ENCODE data around the gene OR2L2. TPM values are rescaled to one million over a fixed set of nuclear protein-coding genes. Genes with fewer than 3 reads are reported as not detected.

OR2L2 gene
- polyA plus RNA-seq (2012; ENCODE audit: insufficient read depth, insufficient read length, low read depth) = not detected

- H3K27me3 ChIP-seq = no peaks in the 10 kb centered on the region
- no peaks in the 10 kb centered on the region for H3K36me3 ChIP-seq
- H3K9me3 ChIP-seq = no peaks in the 10 kb centered on the region
- no peak for DNase-seq
- TF ChIP-seq CTCF (IDR thresholded peaks at IDR 0.05; ENCODE audit: low read depth, low read length) = no peak
- H3K4me1 ChIP-seq = no peaks in the 10 kb centered on the region
- H3K4me3 ChIP-seq (ENCODE audit: low read depth, low read length) = no peak within 1 kb of the TSS
Measured at GRCh38 chr1:248029770-248030169, at the start of gene OR2L2. OR2L2 (plus strand) TSS chr1:248030070; CDS start chr1:248038268, 8,198 bp downstream.

- no peak for DNase-seq
- no peak overlapping the region for H3K4me3 ChIP-seq (ENCODE audit: low read depth, low read length)
- TF ChIP-seq CTCF (IDR thresholded peaks at IDR 0.05; ENCODE audit: low read depth, low read length) = no peak
- H3K9me3 ChIP-seq = no peaks in the 10 kb centered on the region
- no peaks in the 10 kb centered on the region for H3K36me3 ChIP-seq
- H3K4me1 ChIP-seq = no peaks in the 10 kb centered on the region
- no peaks in the 10 kb centered on the region for H3K27me3 ChIP-seq
Measured at GRCh38 chr1:247992986-247993385, 36.9 kb upstream of the OR2L2 start.

GRCh38 chr1:247998811-247999210 is 31.1 kb upstream of the OR2L2 start:
- H3K9me3 ChIP-seq = no peaks in the 10 kb centered on the region

GRCh38 chr1:248000169-248000568 is 29.7 kb upstream of the OR2L2 start:
- no peak for TF ChIP-seq CTCF (IDR thresholded peaks at IDR 0.05; ENCODE audit: low read depth, low read length)
- H3K4me1 ChIP-seq = no peaks in the 10 kb centered on the region
- DNase-seq = no peak
- H3K9me3 ChIP-seq = no peaks in the 10 kb centered on the region
- no peak overlapping the region for H3K4me3 ChIP-seq (ENCODE audit: low read depth, low read length)
- H3K27me3 ChIP-seq = no peaks in the 10 kb centered on the region
- H3K36me3 ChIP-seq = no peaks in the 10 kb centered on the region

More at GRCh38 chr1:247998811-247999210, 31.1 kb upstream of the OR2L2 start:
- no peak overlapping the region for H3K4me3 ChIP-seq (ENCODE audit: low read depth, low read length)
- no peaks in the 10 kb centered on the region for H3K36me3 ChIP-seq
- DNase-seq = no peak
- H3K27me3 ChIP-seq = no peaks in the 10 kb centered on the region
- TF ChIP-seq CTCF (IDR thresholded peaks at IDR 0.05; ENCODE audit: low read depth, low read length) = no peak
- H3K4me1 ChIP-seq = no peaks in the 10 kb centered on the region

GRCh38 chr1:248007778-248008177 is 22.1 kb upstream of the OR2L2 start:
- no peaks in the 10 kb centered on the region; the same call in 1 of the 2 replicates for H3K9me3 ChIP-seq
- TF ChIP-seq CTCF (IDR thresholded peaks at IDR 0.05; ENCODE audit: low read depth, low read length) = no peak
- no peaks in the 10 kb centered on the region for H3K27me3 ChIP-seq
- no peaks in the 10 kb centered on the region for H3K36me3 ChIP-seq
- no peaks in the 10 kb centered on the region for H3K4me1 ChIP-seq
- no peak for DNase-seq
- no peak overlapping the region for H3K4me3 ChIP-seq (ENCODE audit: low read depth, low read length)

- Histone ChIP-seq H3K27me3 (no peaks in the 10 kb centered on the region), H3K9me3 (no peaks in the 10 kb centered on the region; the same call in 1 of the 2 replicates), H3K36me3 (no peaks in the 10 kb centered on the region), H3K4me3 (ENCODE audit: low read depth, low read length) (no peak overlapping the region), H3K4me1 (no peaks in the 10 kb centered on the region)
- TF ChIP-seq CTCF (IDR thresholded peaks at IDR 0.05; ENCODE audit: low read depth, low read length) = no peak
- DNase-seq = no peak
Measured at GRCh38 chr1:248009681-248010080, 20.2 kb upstream of the OR2L2 start.

Measured in BE2C (cell line).